SHP77 (cell line): ENCODE measurements around the gene RHOT1.

Experiments used
- DNase-seq, 2 experiments: peaks; one replicate each; lab custom pipeline; 2025; lab: John Stamatoyannopoulos, UW

Gene RHOT1

GRCh38 chr17:32269377-32269776 is 127.1 kb downstream of the RHOT1 start:
- no peak for DNase-seq

GRCh38 chr17:32271844-32272243 is 129.5 kb downstream of the RHOT1 start:
- DNase-seq, result no peak

GRCh38 chr17:32274101-32274500 is 131.8 kb downstream of the RHOT1 start:
- DNase-seq, result no peak

GRCh38 chr17:32274643-32275042 is 132.3 kb downstream of the RHOT1 start:
- no peak for DNase-seq
